Smooth muscle cell (in vitro differentiated cells): ENCODE results near the gene SPOCD1. TPM values are rescaled to one million over a fixed set of nuclear protein-coding genes. Genes with fewer than 3 reads are reported as not detected.

Experiments used
- DNase-seq: peaks from one replicate; lab custom pipeline; 2025; ENCODE audit not compliant: unreplicated experiment; lab: John Stamatoyannopoulos, UW
- H2AFZ ChIP-seq: fragments of 200-600 bp; sonication (generic); 2 replicates; pipeline ENCODE4 v1.6.0; 2016; ENCODE audit warnings: antibody characterized with exemption, low read depth, mild to moderate bottlenecking
- H3F3A ChIP-seq: fragments of 200-600 bp; sonication (generic); 2 replicates; pipeline ENCODE4 v1.6.0; 2017; ENCODE audit warnings: antibody characterized with exemption, low read depth
- H3K27ac ChIP-seq: fragments of 200-600 bp; sonication (generic); 2 replicates; pipeline ENCODE4 v1.5.1; 2016; ENCODE audit warnings: low read depth, mild to moderate bottlenecking
- H3K27me3 ChIP-seq: fragments of 200-600 bp; sonication (generic); 2 replicates; pipeline ENCODE4 v1.6.1; 2016; ENCODE audit warnings: low read depth, mild to moderate bottlenecking
- H3K36me3 ChIP-seq: fragments of 200-600 bp; sonication (generic); 2 replicates; pipeline ENCODE4 v1.5.1; 2016; ENCODE audit warnings: low read depth
- H3K4me1 ChIP-seq: fragments of 200-600 bp; sonication (generic); 2 replicates; pipeline ENCODE4 v1.5.1; 2016; ENCODE audit warnings: low read depth
- H3K4me2 ChIP-seq: fragments of 200-600 bp; sonication (generic); 2 replicates; pipeline ENCODE4 v1.6.0; 2016; ENCODE audit warnings: mild to moderate bottlenecking
- H3K4me3 ChIP-seq: fragments of 200-600 bp; sonication (generic); 2 replicates; pipeline ENCODE4 v1.5.1; 2016; ENCODE audit warnings: mild to moderate bottlenecking
- H3K79me2 ChIP-seq: fragments of 200-600 bp; sonication (generic); 2 replicates; pipeline ENCODE4 v1.6.0; 2016; ENCODE audit warnings: low read depth, mild to moderate bottlenecking
- H3K9ac ChIP-seq: fragments of 200-600 bp; sonication (generic); 2 replicates; pipeline ENCODE4 v1.6.0; 2016; ENCODE audit warnings: low read depth
- H3K9me3 ChIP-seq: fragments of 200-600 bp; sonication (generic); replicated peaks from 2 replicates; pipeline ENCODE4 v1.5.1; 2016; ENCODE audit warnings: low read depth
- H4K20me1 ChIP-seq: fragments of 200-600 bp; sonication (generic); 2 replicates; pipeline ENCODE4 v1.6.0; 2016; ENCODE audit warnings: low read depth
- CTCF ChIP-seq: fragments of 200-600 bp; sonication (generic); IDR thresholded peaks from 2 replicates; pipeline ENCODE4 v1.5.1; 2017; ENCODE audit warnings: borderline replicate concordance, mild to moderate bottlenecking, antibody characterized with exemption; ENCODE audit not compliant: insufficient read depth, poor library complexity, severe bottlenecking
- WGBS: methylation state at CpG from one replicate; pipeline ENCODE4 v1.1.7; 2016; ENCODE audit warnings: low lambda C conversion rate; 5-methylcytosine and 5-hydroxymethylcytosine counted together
- polyA plus RNA-seq: library from polyadenylated mRNA; unstranded; fragments of >200 nt; fragmentation: Nextera tagmentation; extraction: Ambion mirVana; gene quantifications from 2 replicates; pipeline ENCODE4 v1.2.1, GENCODE V29; 2016
- total RNA-seq: library from RNA; depleted of rRNA; stranded (reverse); fragments of >200 nt; gene quantifications from 2 replicates; pipeline ENCODE4 v1.2.3, GENCODE V29; 2014

Gene SPOCD1
- total and polyA plus RNA-seq, 2 experiments from 2014 or later, result 39.5 to 45.3 TPM

- TF ChIP-seq CTCF, result no peak
- no peak overlapping the region for H3K4me3 ChIP-seq
- no peaks in the 10 kb centered on the region for H4K20me1 ChIP-seq
- no peaks in the 10 kb centered on the region for H3F3A ChIP-seq
- H3K27ac ChIP-seq, result no peak overlapping the region
- H3K27me3 ChIP-seq, result no peaks in the 10 kb centered on the region
- no peak for DNase-seq
- no peak overlapping the region for H2AFZ ChIP-seq
- H3K4me2 ChIP-seq, result no peak overlapping the region
- 66% methylated on average over 2 of the region's 2 CpGs for WGBS
- peaks cover 20% of the 10 kb centered on the region for H3K4me1 ChIP-seq
- no peaks in the 10 kb centered on the region for H3K9me3 ChIP-seq
- no peaks in the 10 kb centered on the region for H3K36me3 ChIP-seq
- H3K79me2 ChIP-seq, result no peaks in the 10 kb centered on the region
- H3K9ac ChIP-seq, result no peak overlapping the region
Measured at GRCh38 chr1:31780632-31781031, 35.2 kb downstream of the SPOCD1 start.

- H3K4me1 ChIP-seq, result peaks cover 20% of the 10 kb centered on the region
- H3K4me2 ChIP-seq, result no peak overlapping the region
- no peak for DNase-seq
- H3K9me3 ChIP-seq, result no peaks in the 10 kb centered on the region
- no peaks in the 10 kb centered on the region for H3K79me2 ChIP-seq
- H3K27ac ChIP-seq, result no peak overlapping the region
- no peaks in the 10 kb centered on the region for H4K20me1 ChIP-seq
- H3F3A ChIP-seq, result no peaks in the 10 kb centered on the region
- H2AFZ ChIP-seq, result no peak overlapping the region
- 91% methylated on average over 9 of the region's 9 CpGs for WGBS
- TF ChIP-seq CTCF, result no peak
- peaks cover 6% of the 10 kb centered on the region for H3K27me3 ChIP-seq
- H3K9ac ChIP-seq, result no peak overlapping the region
- no peak overlapping the region for H3K4me3 ChIP-seq
- no peaks in the 10 kb centered on the region for H3K36me3 ChIP-seq
Measured at GRCh38 chr1:31779687-31780086, 36.1 kb downstream of the SPOCD1 start.

- 95% methylated on average over 11 of the region's 11 CpGs for WGBS
- Histone ChIP-seq H3K4me2 (no peak overlapping the region), H3K27me3 (peaks cover 14% of the 10 kb centered on the region)
Measured at GRCh38 chr1:31778763-31779488, 36.9 kb downstream of the SPOCD1 start.

More at GRCh38 chr1:31778763-31779488, 36.9 kb downstream of the SPOCD1 start:
- no peak overlapping the region for H3K27ac ChIP-seq
- no peaks in the 10 kb centered on the region for H3F3A ChIP-seq
- no peak for TF ChIP-seq CTCF
- no peaks in the 10 kb centered on the region for H3K9me3 ChIP-seq
- peaks cover 20% of the 10 kb centered on the region for H3K4me1 ChIP-seq
- no peaks in the 10 kb centered on the region for H3K79me2 ChIP-seq
- no peak for DNase-seq
- H3K36me3 ChIP-seq, result no peaks in the 10 kb centered on the region
- no peak overlapping the region for H3K4me3 ChIP-seq
- H3K9ac ChIP-seq, result no peak overlapping the region
- H4K20me1 ChIP-seq, result no peaks in the 10 kb centered on the region
- H2AFZ ChIP-seq, result no peak overlapping the region
